Neural cell (in vitro differentiated cells): ENCODE results near the gene OLFML3. TPM values are rescaled to one million over a fixed set of nuclear protein-coding genes. Genes with fewer than 3 reads are reported as not detected.

Experiments used
- H2AFZ ChIP-seq: fragments of 200-600, 300-800 bp; sonication (generic), shearing (Covaris generic); 2 replicates; pipeline ENCODE4 v1.6.0; 2014; ENCODE audit warnings: low read depth, mild to moderate bottlenecking, antibody characterized with exemption, low read length, moderate library complexity
- H3F3A ChIP-seq: fragments of 200-600 bp; shearing (Covaris generic); 2 replicates; pipeline ENCODE4 v1.6.1; 2016; ENCODE audit warnings: mild to moderate bottlenecking, moderate library complexity, mixed read lengths, antibody characterized with exemption, low read length; ENCODE audit not compliant: insufficient read depth, poor library complexity, severe bottlenecking
- H3K27ac ChIP-seq: fragments of 200-600, 300-800 bp; sonication (generic), shearing (Covaris generic); 2 replicates; pipeline ENCODE4 v1.5.1; 2014; ENCODE audit warnings: mild to moderate bottlenecking, low read length, moderate library complexity
- H3K27me3 ChIP-seq: fragments of 300-800, 200-600 bp; sonication (generic), shearing (Covaris generic); 2 replicates; pipeline ENCODE4 v1.6.0; 2014; ENCODE audit warnings: mild to moderate bottlenecking, low read depth, low read length, moderate library complexity; ENCODE audit not compliant: insufficient read depth
- H3K36me3 ChIP-seq: fragments of 300-800, 200-600 bp; sonication (generic), shearing (Covaris generic); 2 replicates; pipeline ENCODE4 v1.5.1; 2014; ENCODE audit warnings: mild to moderate bottlenecking, antibody characterized with exemption, low read length, moderate library complexity; ENCODE audit not compliant: insufficient read depth
- H3K4me2 ChIP-seq: fragments of 300-800, 200-600 bp; sonication (generic), shearing (Covaris generic); 2 replicates; pipeline ENCODE4 v1.6.0; 2014; ENCODE audit warnings: mild to moderate bottlenecking, low read length
- H3K4me3 ChIP-seq: fragments of 300-800, 200-600 bp; sonication (generic), shearing (Covaris generic); 2 replicates; pipeline ENCODE4 v1.5.1; 2014; ENCODE audit warnings: mild to moderate bottlenecking, low read length, moderate library complexity
- H3K79me2 ChIP-seq: fragments of 200-600 bp; shearing (Covaris generic); replicated peaks from 2 replicates; pipeline ENCODE4 v1.6.0; 2014; ENCODE audit warnings: mild to moderate bottlenecking, low read length, moderate library complexity; ENCODE audit not compliant: insufficient read depth
- H3K9ac ChIP-seq: fragments of 300-800, 200-600 bp; sonication (generic), shearing (Covaris generic); 2 replicates; pipeline ENCODE4 v1.6.1; 2016; ENCODE audit warnings: mild to moderate bottlenecking, low read length, mixed read lengths
- H3K9me2 ChIP-seq: fragments of 200-600 bp; shearing (Covaris generic); 2 replicates; pipeline ENCODE4 v1.6.1; 2016; ENCODE audit warnings: mild to moderate bottlenecking, low read length, mixed read lengths; ENCODE audit not compliant: insufficient read depth
- H3K9me3 ChIP-seq: fragments of 200-600, 300-800 bp; sonication (generic), shearing (Covaris generic); 2 replicates; pipeline ENCODE4 v1.6.1; 2016; ENCODE audit warnings: mild to moderate bottlenecking, mixed run types, low read length, moderate library complexity, mixed read lengths
- H4K20me1 ChIP-seq: fragments of 200-600 bp; shearing (Covaris generic); 2 replicates; pipeline ENCODE4 v1.6.1; 2016; ENCODE audit warnings: mild to moderate bottlenecking, mixed run types; ENCODE audit not compliant: insufficient read depth
- CTCF ChIP-seq: fragments of 450-650 bp; IDR thresholded peaks from 2 replicates; pipeline ENCODE4 v1.5.1; 2014; ENCODE audit warnings: antibody characterized with exemption, mild to moderate bottlenecking, moderate library complexity; ENCODE audit not compliant: poor library complexity, severe bottlenecking
- EP300 ChIP-seq: fragments of 450-650 bp; conservative IDR thresholded peaks from 2 replicates; pipeline ENCODE4 v1.6.1; 2014; ENCODE audit warnings: antibody characterized with exemption, mild to moderate bottlenecking, moderate library complexity; ENCODE audit not compliant: poor library complexity, severe bottlenecking
- EZH2 ChIP-seq: fragments of 200-600, 300-800 bp; shearing (Covaris generic), sonication (generic); IDR thresholded peaks from 2 replicates; pipeline ENCODE4 v1.6.1; 2014; ENCODE audit warnings: antibody characterized with exemption, low read length, borderline replicate concordance, mild to moderate bottlenecking; ENCODE audit not compliant: insufficient read depth, poor library complexity, severe bottlenecking
- MXI1 ChIP-seq: fragments of 450-650 bp; conservative IDR thresholded peaks from 2 replicates; pipeline ENCODE4 v1.6.1; 2014; ENCODE audit warnings: antibody characterized with exemption, mild to moderate bottlenecking; ENCODE audit not compliant: poor library complexity, severe bottlenecking
- POLR2AphosphoS5 ChIP-seq: IDR thresholded peaks from 2 replicates; pipeline ENCODE4 v1.6.1; 2012
- RAD21 ChIP-seq: fragments of 450-650 bp; conservative IDR thresholded peaks from 2 replicates; pipeline ENCODE4 v1.6.1; 2014; ENCODE audit warnings: antibody characterized with exemption, mild to moderate bottlenecking, moderate library complexity
- REST ChIP-seq: IDR thresholded peaks from 2 replicates; pipeline ENCODE4 v1.6.1; 2012; ENCODE audit warnings: borderline replicate concordance
- SMC3 ChIP-seq: fragments of 450-650 bp; conservative IDR thresholded peaks from 2 replicates; pipeline ENCODE4 v1.6.1; 2014; ENCODE audit warnings: antibody characterized with exemption, mild to moderate bottlenecking, moderate library complexity; ENCODE audit not compliant: poor library complexity
- TAF1 ChIP-seq: IDR thresholded peaks from 2 replicates; pipeline ENCODE4 v1.6.1; 2012; ENCODE audit warnings: low read depth
- polyA plus RNA-seq: library from polyadenylated mRNA; depleted of rRNA; stranded (reverse); fragments of >200 nt; gene quantifications from 2 replicates; pipeline ENCODE4 v1.2.3, GENCODE V29; 2014

OLFML3 gene
- polyA plus RNA-seq, 1 donor from 2014 or later = not detected

- H3K9me3 ChIP-seq = no peaks in the 10 kb centered on the region
- no peaks in the 10 kb centered on the region for H3K36me3 ChIP-seq
- TF ChIP-seq SMC3 = no peak
- TF ChIP-seq MXI1 = no peak
- no peak for TF ChIP-seq CTCF
- no peak for TF ChIP-seq RAD21
- no peak for TF ChIP-seq POLR2AphosphoS5
- no peak for TF ChIP-seq REST
- no peak for TF ChIP-seq EP300
- no peak for TF ChIP-seq TAF1
- no peak for TF ChIP-seq EZH2
- no peaks in the 10 kb centered on the region for H3K27me3 ChIP-seq
- H3K27ac ChIP-seq = no peak overlapping the region
- H4K20me1 ChIP-seq = no peaks in the 10 kb centered on the region
- no peak overlapping the region for H2AFZ ChIP-seq
- no peaks in the 10 kb centered on the region for H3F3A ChIP-seq
- H3K9me2 ChIP-seq = no peaks in the 10 kb centered on the region
- no peak overlapping the region for H3K4me3 ChIP-seq
- no peaks in the 10 kb centered on the region for H3K79me2 ChIP-seq
- H3K9ac ChIP-seq = no peak overlapping the region
- H3K4me2 ChIP-seq = no peak overlapping the region
Measured at GRCh38 chr1:113982949-113983348, 3.7 kb downstream of the OLFML3 start.

GRCh38 chr1:113983391-113983790 lies 4.1 kb downstream of the OLFML3 start:
- Histone ChIP-seq H3K36me3 (no peaks in the 10 kb centered on the region), H3K9ac (no peak overlapping the region), H3F3A (no peaks in the 10 kb centered on the region), H3K9me2 (no peaks in the 10 kb centered on the region), H3K27ac (no peak overlapping the region), H3K4me3 (no peak overlapping the region), H3K79me2 (no peaks in the 10 kb centered on the region), H2AFZ (no peak overlapping the region), H3K4me2 (no peak overlapping the region), H3K27me3 (no peaks in the 10 kb centered on the region), H3K9me3 (no peaks in the 10 kb centered on the region), H4K20me1 (no peaks in the 10 kb centered on the region)
- TF ChIP-seq POLR2AphosphoS5 (no peak), RAD21 (no peak), MXI1 (no peak), SMC3 (no peak), CTCF (no peak), TAF1 (no peak), REST (no peak), EP300 (no peak)
